Glutamatergic neuron (in vitro differentiated cells): Measurements from ENCODE around the gene OR1Q1. TPM values are rescaled to one million over a fixed set of nuclear protein-coding genes. Genes with fewer than 3 reads are reported as not detected.
"Not testable (repeated sequence)": the region's sequence is repeated elsewhere in the genome, so short reads cannot be mapped to it uniquely, and the experiment has no call there.

Experiments used
- DNase-seq: peaks from one replicate; pipeline ENCODE4 v3.0.0; 2022
- H3K27ac Mint-ChIP-seq: one replicate; pipeline ENCODE4 v1.8.0; 2020; ENCODE audit warnings: mild to moderate bottlenecking, mixed read lengths, inconsistent platforms; ENCODE audit not compliant: unreplicated experiment
- H3K27me3 Mint-ChIP-seq: one replicate; pipeline ENCODE4 v1.8.0; 2020; ENCODE audit warnings: mild to moderate bottlenecking, moderate library complexity, mixed read lengths, inconsistent platforms; ENCODE audit not compliant: unreplicated experiment
- H3K36me3 Mint-ChIP-seq: one replicate; pipeline ENCODE4 v1.8.0; 2020; ENCODE audit warnings: mild to moderate bottlenecking, mixed read lengths, inconsistent platforms; ENCODE audit not compliant: unreplicated experiment
- H3K4me1 Mint-ChIP-seq: one replicate; pipeline ENCODE4 v1.8.0; 2020; ENCODE audit warnings: mild to moderate bottlenecking, low read depth, mixed read lengths, inconsistent platforms; ENCODE audit not compliant: unreplicated experiment
- H3K4me3 Mint-ChIP-seq: one replicate; pipeline ENCODE4 v1.8.0; 2020; ENCODE audit warnings: mild to moderate bottlenecking, mixed read lengths, inconsistent platforms; ENCODE audit not compliant: unreplicated experiment
- H3K9me3 Mint-ChIP-seq: one replicate; pipeline ENCODE4 v1.8.0; 2020; ENCODE audit warnings: mild to moderate bottlenecking, moderate library complexity, mixed read lengths, inconsistent platforms; ENCODE audit not compliant: unreplicated experiment
- CTCF ChIP-seq: fragments of 200-600 bp; sonication (generic); IDR thresholded peaks from one replicate; pipeline ENCODE4 v1.5.0; 2021; ENCODE audit not compliant: partially characterized antibody, unreplicated experiment
- long read RNA-seq: library from polyadenylated mRNA; unstranded; transcript quantifications from one replicate; pipeline ENCODE4 v2.0.0, GENCODE V29; 2020; ENCODE audit not compliant: unreplicated experiment
- total RNA-seq: library from RNA; stranded (reverse); fragmentation: NEBNext Ultra II Directional; extraction: Animal tissue kit (Norgen Biotek cat#: 25700); gene quantifications from one replicate; pipeline ENCODE4 v1.2.1, GENCODE V29; 2021; ENCODE audit not compliant: unreplicated experiment

OR1Q1 gene
- total RNA-seq: not detected
- long read RNA-seq: 0 reads

GRCh38 chr9:122614362-122614761 is at the start of gene OR1Q1:
TSS of gene OR1Q1 (plus strand) at chr9:122614738. CDS start at chr9:122614738, 0 bp downstream.
- no peak for DNase-seq
- Mint-ChIP-seq H3K36me3 (peaks cover 6% of the 10 kb centered on the region), H3K27me3 (peaks cover 4% of the 10 kb centered on the region), H3K4me3 (no peak within 1 kb of the TSS), H3K4me1 (no peaks in the 10 kb centered on the region), H3K27ac (no peak within 1 kb of the TSS), H3K9me3 (peaks cover 3% of the 10 kb centered on the region)
- no peak for TF ChIP-seq CTCF

- Mint-ChIP-seq H3K9me3 (peaks cover 4% of the 10 kb centered on the region), H3K27ac (no peak overlapping the region), H3K4me3 (no peak overlapping the region), H3K27me3 (peaks cover 2% of the 10 kb centered on the region), H3K36me3 (no peaks in the 10 kb centered on the region), H3K4me1 (no peaks in the 10 kb centered on the region)
- DNase-seq: no peak
- TF ChIP-seq CTCF: no peak
Measured at GRCh38 chr9:122567901-122568300, 46.6 kb upstream of the OR1Q1 start.

- no peaks in the 10 kb centered on the region for H3K36me3 Mint-ChIP-seq
- H3K4me1 Mint-ChIP-seq: no peaks in the 10 kb centered on the region
- no peak overlapping the region for H3K27ac Mint-ChIP-seq
- H3K27me3 Mint-ChIP-seq: peaks cover 4% of the 10 kb centered on the region
- DNase-seq: no peak
- no peak overlapping the region for H3K4me3 Mint-ChIP-seq
- peaks cover 6% of the 10 kb centered on the region for H3K9me3 Mint-ChIP-seq
- TF ChIP-seq CTCF: no peak
Measured at GRCh38 chr9:122572456-122572855, 42.1 kb upstream of the OR1Q1 start.

GRCh38 chr9:122579874-122580273 is 34.7 kb upstream of the OR1Q1 start:
- no peak overlapping the region for H3K27ac Mint-ChIP-seq
- H3K27me3 Mint-ChIP-seq: no peaks in the 10 kb centered on the region
- no peak for DNase-seq
- TF ChIP-seq CTCF: no peak
- peaks cover 2% of the 10 kb centered on the region for H3K9me3 Mint-ChIP-seq
- no peaks in the 10 kb centered on the region for H3K36me3 Mint-ChIP-seq
- no peaks in the 10 kb centered on the region for H3K4me1 Mint-ChIP-seq
- no peak overlapping the region for H3K4me3 Mint-ChIP-seq

GRCh38 chr9:122580360-122580759 is 34.2 kb upstream of the OR1Q1 start:
- Mint-ChIP-seq H3K4me1 (no peaks in the 10 kb centered on the region), H3K27ac (no peak overlapping the region), H3K27me3 (no peaks in the 10 kb centered on the region), H3K4me3 (no peak overlapping the region), H3K9me3 (peaks cover 2% of the 10 kb centered on the region), H3K36me3 (no peaks in the 10 kb centered on the region)
- no peak for DNase-seq
- TF ChIP-seq CTCF: no peak

- not testable (repeated sequence) for H3K9me3 Mint-ChIP-seq, H3K4me3 Mint-ChIP-seq, H3K4me1 Mint-ChIP-seq, H3K27ac Mint-ChIP-seq, DNase-seq, H3K27me3 Mint-ChIP-seq, H3K36me3 Mint-ChIP-seq
Measured at GRCh38 chr9:122583284-122583683, 31.3 kb upstream of the OR1Q1 start, which contains the start of gene OR1L8. TSS of gene OR1L8 (minus strand) at chr9:122583384. CDS start at chr9:122568477, 14,907 bp downstream.
